HepG2 (cell line): ENCODE measurements around the gene ZSWIM9. TPM values are rescaled to one million over a fixed set of nuclear protein-coding genes. Genes with fewer than 3 reads are reported as not detected.

Source experiments
- ATF1 ChIP-seq: IDR thresholded peaks from 2 replicates; pipeline ENCODE4 v1.6.1; 2016; ENCODE audit warnings: mild to moderate bottlenecking, control low read depth
- ATF2 ChIP-seq: sonication (generic); formaldehyde crosslinking; IDR thresholded peaks from 2 replicates; pipeline ENCODE4 v1.4.0; 2020; ENCODE audit warnings: missing genetic modification reagents
- ATF4 ChIP-seq, 2 experiments: fragments of 450-650 bp in 1 of 2; sonication (generic) in 1 of 2; formaldehyde crosslinking; IDR thresholded peaks; 2 replicates each; pipeline versions ENCODE4 v1.5.0 to v1.8.0; 2020 to 2022; ENCODE audit warnings: mild to moderate bottlenecking in 1 of 2, missing genetic modification reagents in 1 of 2
- BHLHE40 ChIP-seq: IDR thresholded peaks from 2 replicates; pipeline ENCODE4 v1.6.1; 2011; ENCODE audit warnings: low read length, improper control_type of control experiment
- DNMT1 ChIP-seq: sonication (generic); formaldehyde crosslinking; IDR thresholded peaks from 2 replicates; pipeline ENCODE4 v1.5.1; 2020; ENCODE audit warnings: mild to moderate bottlenecking, missing genetic modification reagents
- EED ChIP-seq: sonication (generic); formaldehyde crosslinking; IDR thresholded peaks from 2 replicates; pipeline ENCODE4 v1.5.0; 2020; ENCODE audit warnings: mild to moderate bottlenecking, missing genetic modification reagents
- ETV6 ChIP-seq: sonication (generic); formaldehyde crosslinking; conservative IDR thresholded peaks from 2 replicates; pipeline ENCODE4 v1.4.0; 2020; ENCODE audit warnings: missing genetic modification reagents
- PBX2 ChIP-seq: IDR thresholded peaks from 2 replicates; pipeline ENCODE4 v1.6.1; 2016; ENCODE audit warnings: control low read depth
- PRDM15 ChIP-seq: sonication (generic); formaldehyde crosslinking; IDR thresholded peaks from 2 replicates; pipeline ENCODE4 v1.4.0; 2020; ENCODE audit warnings: missing genetic modification reagents
- PREB ChIP-seq: sonication (generic); formaldehyde crosslinking; IDR thresholded peaks from 2 replicates; pipeline ENCODE4 v1.4.0; 2020; ENCODE audit warnings: missing genetic modification reagents
- SIX1 ChIP-seq: sonication (generic); formaldehyde crosslinking; IDR thresholded peaks from 2 replicates; pipeline ENCODE4 v1.4.0; 2020; ENCODE audit warnings: missing genetic modification reagents, borderline replicate concordance
- SMARCC2 ChIP-seq: fragments of 450-650 bp; IDR thresholded peaks from 2 replicates; pipeline ENCODE4 v1.6.1; 2017; ENCODE audit warnings: antibody characterized with exemption, mild to moderate bottlenecking
- SMYD3 ChIP-seq: sonication (generic); formaldehyde crosslinking; IDR thresholded peaks from 2 replicates; pipeline ENCODE4 v1.8.1; 2023; ENCODE audit warnings: mild to moderate bottlenecking, missing genetic modification reagents
- YY1 ChIP-seq: IDR thresholded peaks from 2 replicates; pipeline ENCODE4 v1.6.1; 2011; ENCODE audit warnings: low read length, low read depth, moderate library complexity, mild to moderate bottlenecking; ENCODE audit not compliant: insufficient read depth, insufficient replicate concordance
- ZBTB33 ChIP-seq: sonication (generic); formaldehyde crosslinking; IDR thresholded peaks from 2 replicates; pipeline ENCODE4 v1.4.0; 2020; ENCODE audit warnings: missing genetic modification reagents
- ZNF138 ChIP-seq: sonication (generic); formaldehyde crosslinking; IDR thresholded peaks from 2 replicates; pipeline ENCODE4 v1.5.0; 2020; ENCODE audit warnings: mild to moderate bottlenecking, low read depth, missing genetic modification reagents
- ZNF33B ChIP-seq: sonication (generic); formaldehyde crosslinking; IDR thresholded peaks from 2 replicates; pipeline ENCODE4 v1.5.1; 2020; ENCODE audit warnings: mild to moderate bottlenecking, missing genetic modification reagents
- ZNF674 ChIP-seq: sonication (generic); formaldehyde crosslinking; IDR thresholded peaks from 2 replicates; pipeline ENCODE4 v1.5.0; 2020; ENCODE audit warnings: low read depth, mild to moderate bottlenecking, missing genetic modification reagents
- ZNF746 ChIP-seq: sonication (generic); formaldehyde crosslinking; IDR thresholded peaks from 2 replicates; pipeline ENCODE4 v1.8.0; 2022; ENCODE audit warnings: mild to moderate bottlenecking, missing genetic modification reagents
- polyA plus RNA-seq, 8 experiments: library from polyadenylated mRNA; depleted of rRNA in 3 of 8; stranded (reverse) in 7 of 8; unstranded in 1 of 8; fragments of >200 nt; fragmentation: Illumina TruSeq in 4 of 8; extraction: Trizol in 4 of 8; gene quantifications; 2 replicates each; pipeline versions ENCODE4 v1.2.1 to v1.2.3, GENCODE V29; 2011 to 2016; ENCODE audit warnings: low read depth in 4 of 8, missing spikeins in 1 of 8, mixed read lengths in 1 of 8; ENCODE audit not compliant: insufficient read depth in 1 of 8
- total RNA-seq, 5 experiments: library from RNA; depleted of rRNA; stranded (reverse); fragments of >200 nt; fragmentation: Illumina TruSeq; extraction: Trizol; gene quantifications; 2 replicates each; pipeline ENCODE4 v1.2.3, GENCODE V29; 2016; ENCODE audit warnings: low read depth in 1 of 5

The ZSWIM9 gene
- total and polyA plus RNA-seq, 2 of the 13 experiments (the other 11 are each of a cell fraction or from before 2014, with no cell fraction given) = 0.18 to 1.1 TPM

- TF ChIP-seq ATF4 (CRISPR knock-in tag; IDR thresholded peaks at IDR 0.05) (no peak), ZNF674 (CRISPR knock-in tag) (no peak), ZBTB33 (CRISPR knock-in tag) (no peak), BHLHE40 (no peak), ETV6 (CRISPR knock-in tag) (no peak), DNMT1 (no peak), EED (no peak), PBX2 (no peak), PREB (CRISPR knock-in tag) (no peak), ZNF33B (CRISPR knock-in tag) (no peak; the same call in 1 of the 2 replicates), ATF2 (CRISPR knock-in tag) (no peak), SIX1 (CRISPR knock-in tag) (no peak), ZNF746 (CRISPR knock-in tag) (no peak), SMARCC2 (no peak), ATF1 (CRISPR knock-in tag) (no peak), SMYD3 (CRISPR knock-in tag) (0 out of 2 replicates have a peak, but pooled peaks have one; percentile 70), YY1 (peak; percentile 17), PRDM15 (CRISPR knock-in tag) (no peak), ZNF138 (CRISPR knock-in tag) (no peak)
These were observed 33.5 kb downstream of the ZSWIM9 start (continued) for GRCh38 chr19:48203794-48204628.
